Adrenal gland (tissue), 12 donors: ENCODE results near the gene SEPTIN11. TPM values are rescaled to one million over a fixed set of nuclear protein-coding genes. Genes with fewer than 3 reads are reported as not detected.

ENCODE experiments used
- DNase-seq, 7 donors: peaks; one replicate each; pipeline ENCODE4 v3.0.0-alpha.2; 2019 to 2020
- H3K27ac ChIP-seq, 5 donors: fragments of 200-600 bp; sonication (generic) in 4 of 5; 1 replicate in 3 of 5; 2 replicates in 2 of 5; pipeline versions ENCODE4 v1.5.1 to v1.8.0; 2016 to 2020; ENCODE audit warnings: mild to moderate bottlenecking in 1 of 5
- H3K27me3 ChIP-seq: fragments of 200-600 bp; 2 replicates; pipeline ENCODE4 v1.8.0; 2021
- H3K36me3 ChIP-seq, 2 donors: fragments of 200-600 bp; replicated peaks in 1 of 2; 1 replicate in 1 of 2; 2 replicates in 1 of 2; pipeline versions ENCODE4 v1.5.1 to v1.8.0; 2018 to 2022
- H3K4me1 ChIP-seq, 2 donors: fragments of 200-600 bp; replicated peaks in 1 of 2; 1 replicate in 1 of 2; 2 replicates in 1 of 2; pipeline versions ENCODE4 v1.5.1 to v1.8.0; 2018 to 2021
- H3K4me3 ChIP-seq, 4 donors: fragments of 200-600 bp; sonication (generic) in 3 of 4; one replicate each; pipeline ENCODE4 v1.5.1; 2016 to 2018
- H3K9me3 ChIP-seq, 3 donors: fragments of 200-600 bp; sonication (generic) in 1 of 3; replicated peaks in 1 of 3; 1 replicate in 2 of 3; 2 replicates in 1 of 3; pipeline versions ENCODE4 v1.5.1 to v1.8.0; 2016 to 2021
- CTCF ChIP-seq, 6 experiments: fragments of 450-650 bp in 4 of 6; fragments of 200-600 bp in 2 of 6; sonication (generic) in 1 of 6; IDR thresholded peaks; 1 replicate in 5 of 6; 2 replicates in 1 of 6; pipeline versions ENCODE4 v1.5.1 to v1.8.0; 2016 to 2021; ENCODE audit warnings: antibody characterized with exemption in 6 of 6, mild to moderate bottlenecking in 2 of 6, moderate library complexity in 1 of 6
- POLR2A ChIP-seq, 2 donors: fragments of 450-650 bp; IDR thresholded peaks; one replicate each; pipeline ENCODE4 v1.6.1; 2017; ENCODE audit warnings: antibody characterized with exemption in 2 of 2, mild to moderate bottlenecking in 2 of 2, moderate library complexity in 1 of 2
- WGBS, 4 donors: extraction: QIAGEN DNeasy Blood & Tissue Kit in 2 of 4; methylation state at CpG; one replicate each; pipeline versions ENCODE4 v1.1.5 to v1.1.7; 2013 to 2017; 5-methylcytosine and 5-hydroxymethylcytosine counted together
- intact Hi-C, 2 donors: fragments of 100-400 bp; cut with DNase I; formaldehyde crosslinking; loops; one replicate each; pipeline versions ENCODE4 v1.14.1 to v1.15.0; 2022 to 2023
- polyA plus RNA-seq, 3 donors: library from polyadenylated mRNA; stranded (reverse); fragments of 200-250 nt in 2 of 3; fragments of 350-450 nt in 1 of 3; fragmentation: Illumina TruSeq in 1 of 3; extraction: RNeasy Lipid Tissue Mini Kit (QIAGEN cat#74804) in 1 of 3; gene quantifications; one replicate each; pipeline ENCODE4 v1.2.3, GENCODE V29; 2013 to 2014
- total RNA-seq, 9 donors: library from RNA; depleted of rRNA in 4 of 9; stranded (reverse); fragments of >200 nt in 4 of 9; fragments of 120-200 nt in 1 of 9; fragmentation: NEBNext Ultra II Directional in 1 of 9; extraction: Animal tissue kit (Norgen Biotek cat#: 25700) in 1 of 9; gene quantifications; one replicate each; pipeline versions ENCODE4 v1.1.0 to v1.2.4, GENCODE V29; 2013 to 2023
- donor health status: healthy with polysubstance abuse.
- donor health status: Bipolar disorder and iron deficiency.
- donor health status: DM: yes; HTN: yes; CAD: no.
- donor health status: DM: no; HTN: no; CAD: no.
- donor health status: DM: no; HTN: no; CAD: no.
- donor health status: DM: yes; HTN: yes; CAD: no.

The SEPTIN11 gene
- total and polyA plus RNA-seq, 12 donors: 12.5 to 49.1 (median 31.5) TPM

- Histone ChIP-seq H3K27me3 (no peaks in the 10 kb centered on the region), H3K36me3 (no peaks in the 10 kb centered on the region), H3K4me3 (no peak overlapping the region), H3K4me1 (peaks cover 0 to 6% of the 10 kb centered on the region in 2 donors), H3K27ac (no peak overlapping the region), H3K9me3 (no peaks in the 10 kb centered on the region)
- intact Hi-C loops: no loop called here
- peak in 4 of 7 donors; percentile 28 to 35 (median 30) for DNase-seq
- TF ChIP-seq CTCF (IDR thresholded peaks at IDR 0.05) (no peak), POLR2A (IDR thresholded peaks at IDR 0.05) (no peak)
- WGBS, 4 donors: 48 to 64% (median 54%) methylated on average over 6 of the region's 6 CpGs
Measured at GRCh38 chr4:76943129-76943620, 6.4 kb upstream of the SEPTIN11 start.

- no peak overlapping the region for H3K4me3 ChIP-seq
- no peaks in the 10 kb centered on the region for H3K27me3 ChIP-seq
- H3K4me1 ChIP-seq: peaks cover 5 to 8% of the 10 kb centered on the region in 2 donors
- intact Hi-C loops: no loop called here
- no peaks in the 10 kb centered on the region for H3K36me3 ChIP-seq
- no peak overlapping the region for H3K27ac ChIP-seq
- 88 to 97% (median 91%) methylated on average over 1 of the region's 1 CpG for WGBS, 4 donors
- no peak for TF ChIP-seq CTCF (IDR thresholded peaks at IDR 0.05)
- peak; percentile 21 to 64 (median 45) for DNase-seq
- no peaks in the 10 kb centered on the region for H3K9me3 ChIP-seq
Measured at GRCh38 chr4:76943790-76944189, 5.8 kb upstream of the SEPTIN11 start.

- TF ChIP-seq POLR2A (IDR thresholded peaks at IDR 0.05): no peak
- TF ChIP-seq CTCF (IDR thresholded peaks at IDR 0.05): no peak
- no peaks in the 10 kb centered on the region for H3K27me3 ChIP-seq
- H3K27ac ChIP-seq: no peak overlapping the region
- no peaks in the 10 kb centered on the region for H3K36me3 ChIP-seq
- DNase-seq: no peak
- no peak overlapping the region for H3K4me3 ChIP-seq
- no peaks in the 10 kb centered on the region for H3K9me3 ChIP-seq
- intact Hi-C loops: no loop called here
- peaks cover 5 to 20% of the 10 kb centered on the region in 2 donors for H3K4me1 ChIP-seq
- WGBS, 4 donors: 81 to 90% (median 84%) methylated on average over 2 of the region's 2 CpGs
Measured at GRCh38 chr4:76947369-76947768, 2.2 kb upstream of the SEPTIN11 start.

GRCh38 chr4:76948443-76949275, 893 bp upstream of the SEPTIN11 start:
- H3K27me3 ChIP-seq: no peaks in the 10 kb centered on the region
- H3K36me3 ChIP-seq: no peaks in the 10 kb centered on the region
- WGBS, 4 donors: 2 to 8% (median 4%) methylated on average over 15 to 60 of the region's 60 CpGs
- H3K27ac ChIP-seq: peak overlapping the region in 4 of 5 donors; percentile 75 to 89 (median 87)
- peak; percentile 67 to 84 (median 79) for DNase-seq
- H3K4me1 ChIP-seq: peaks cover 5 to 20% of the 10 kb centered on the region in 2 donors
- peak overlapping the region; percentile 46 to 82 (median 73) for H3K4me3 ChIP-seq
- intact Hi-C loops: no loop called here
- no peak for TF ChIP-seq CTCF (IDR thresholded peaks at IDR 0.05)
- peak in 1 of 2 donors; percentile 29 for TF ChIP-seq POLR2A (IDR thresholded peaks at IDR 0.05)
- H3K9me3 ChIP-seq: no peaks in the 10 kb centered on the region
